HEK293 (cell line): Measurements from ENCODE around the gene SP7.

Source experiments
- ZBTB8A ChIP-seq: fragments of 450-650 bp; formaldehyde crosslinking; IDR thresholded peaks from 2 replicates; pipeline ENCODE4 v1.5.1; 2016; ENCODE audit warnings: missing biosample characterization, missing genetic modification characterization
- TF ChIP-seq, protein P1 (sequence below): fragments of 450-650 bp; formaldehyde crosslinking; IDR thresholded peaks from 2 replicates; pipeline ENCODE4 v1.5.1; 2016; ENCODE audit warnings: missing biosample characterization, missing genetic modification characterization

DNA sequence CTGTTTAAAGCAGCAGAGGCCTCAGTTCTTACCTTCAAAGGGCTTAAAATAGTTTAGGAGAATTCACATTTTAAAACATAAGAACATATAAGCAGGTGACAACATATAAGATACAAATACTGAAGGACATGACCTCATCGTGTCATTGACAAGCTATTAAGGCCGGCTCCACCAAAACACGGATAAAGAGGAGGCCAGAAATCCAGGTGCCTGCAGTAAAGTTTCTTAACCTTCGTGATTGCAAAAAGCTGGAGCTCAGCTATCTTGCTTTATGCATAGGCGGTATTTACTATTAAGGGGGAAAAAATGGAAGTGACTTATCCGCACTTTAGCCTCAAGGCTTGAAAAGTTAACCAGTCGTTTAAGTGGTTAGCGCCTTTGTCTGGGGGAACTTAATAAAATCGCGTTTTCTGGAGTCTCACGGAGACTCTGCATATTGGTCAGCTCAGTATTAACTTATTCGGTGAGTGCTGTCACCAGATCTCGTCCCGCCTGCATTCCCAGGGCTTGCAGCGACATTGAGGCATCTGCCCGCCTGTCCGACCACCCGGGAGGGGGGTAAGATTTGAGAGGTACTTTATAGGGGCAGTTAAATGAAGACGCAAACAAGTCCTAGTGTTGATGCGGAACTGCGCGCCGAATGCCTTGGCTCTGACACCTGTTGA lies 42.7 kb upstream of the SP7 start:
- TF ChIP-seq, protein P1, sequence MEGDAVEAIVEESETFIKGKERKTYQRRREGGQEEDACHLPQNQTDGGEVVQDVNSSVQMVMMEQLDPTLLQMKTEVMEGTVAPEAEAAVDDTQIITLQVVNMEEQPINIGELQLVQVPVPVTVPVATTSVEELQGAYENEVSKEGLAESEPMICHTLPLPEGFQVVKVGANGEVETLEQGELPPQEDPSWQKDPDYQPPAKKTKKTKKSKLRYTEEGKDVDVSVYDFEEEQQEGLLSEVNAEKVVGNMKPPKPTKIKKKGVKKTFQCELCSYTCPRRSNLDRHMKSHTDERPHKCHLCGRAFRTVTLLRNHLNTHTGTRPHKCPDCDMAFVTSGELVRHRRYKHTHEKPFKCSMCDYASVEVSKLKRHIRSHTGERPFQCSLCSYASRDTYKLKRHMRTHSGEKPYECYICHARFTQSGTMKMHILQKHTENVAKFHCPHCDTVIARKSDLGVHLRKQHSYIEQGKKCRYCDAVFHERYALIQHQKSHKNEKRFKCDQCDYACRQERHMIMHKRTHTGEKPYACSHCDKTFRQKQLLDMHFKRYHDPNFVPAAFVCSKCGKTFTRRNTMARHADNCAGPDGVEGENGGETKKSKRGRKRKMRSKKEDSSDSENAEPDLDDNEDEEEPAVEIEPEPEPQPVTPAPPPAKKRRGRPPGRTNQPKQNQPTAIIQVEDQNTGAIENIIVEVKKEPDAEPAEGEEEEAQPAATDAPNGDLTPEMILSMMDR (tag by site-specific recombination), result no peak
- TF ChIP-seq ZBTB8A (tag by site-specific recombination), result 0 out of 2 replicates have a peak, but pooled peaks have one; percentile 11
